GM19397 (cell line): ENCODE data around the gene SLC16A13.
"Not testable (repeated sequence)": the region's sequence is repeated elsewhere in the genome, so short reads cannot be mapped to it uniquely, and the experiment has no call there.

Experiments used
- ATAC-seq: cut with Tn5 transposase; IDR thresholded peaks from one replicate; pipeline ENCODE4 v1.9.1; 2021; ENCODE audit warnings: mild to moderate bottlenecking, moderate library complexity; ENCODE audit not compliant: unreplicated experiment

The SLC16A13 gene

DNA sequence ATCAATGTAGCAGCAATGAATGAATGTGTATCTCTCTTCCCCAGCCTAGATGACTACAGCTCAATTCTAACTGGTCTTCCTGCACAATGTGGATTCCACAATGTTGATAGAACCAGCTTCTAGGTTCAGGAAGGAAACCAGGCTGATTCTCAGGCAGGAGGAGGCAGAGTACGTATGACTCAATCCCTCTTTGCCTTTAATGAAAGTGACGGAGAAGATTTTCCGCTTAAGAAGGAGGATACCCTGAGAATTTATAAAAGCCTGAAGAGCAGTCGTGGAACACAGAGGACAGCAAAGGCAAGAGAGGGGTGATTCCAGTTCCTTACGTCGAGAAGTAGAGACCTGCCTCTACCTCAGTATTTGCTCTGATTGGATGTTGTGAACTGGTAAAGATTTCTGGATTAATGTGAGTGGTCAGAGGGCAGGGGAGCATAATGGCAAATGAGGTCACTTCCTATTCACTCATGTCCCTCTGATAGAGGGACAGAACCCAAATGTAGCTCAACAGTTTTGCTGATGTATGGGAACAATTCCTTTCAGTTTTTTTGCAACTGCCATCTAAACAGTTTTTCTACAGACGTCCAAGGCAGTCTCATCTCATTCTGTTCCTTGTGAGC, 23.1 kb downstream of the SLC16A13 start:
- ATAC-seq: no peak

DNA sequence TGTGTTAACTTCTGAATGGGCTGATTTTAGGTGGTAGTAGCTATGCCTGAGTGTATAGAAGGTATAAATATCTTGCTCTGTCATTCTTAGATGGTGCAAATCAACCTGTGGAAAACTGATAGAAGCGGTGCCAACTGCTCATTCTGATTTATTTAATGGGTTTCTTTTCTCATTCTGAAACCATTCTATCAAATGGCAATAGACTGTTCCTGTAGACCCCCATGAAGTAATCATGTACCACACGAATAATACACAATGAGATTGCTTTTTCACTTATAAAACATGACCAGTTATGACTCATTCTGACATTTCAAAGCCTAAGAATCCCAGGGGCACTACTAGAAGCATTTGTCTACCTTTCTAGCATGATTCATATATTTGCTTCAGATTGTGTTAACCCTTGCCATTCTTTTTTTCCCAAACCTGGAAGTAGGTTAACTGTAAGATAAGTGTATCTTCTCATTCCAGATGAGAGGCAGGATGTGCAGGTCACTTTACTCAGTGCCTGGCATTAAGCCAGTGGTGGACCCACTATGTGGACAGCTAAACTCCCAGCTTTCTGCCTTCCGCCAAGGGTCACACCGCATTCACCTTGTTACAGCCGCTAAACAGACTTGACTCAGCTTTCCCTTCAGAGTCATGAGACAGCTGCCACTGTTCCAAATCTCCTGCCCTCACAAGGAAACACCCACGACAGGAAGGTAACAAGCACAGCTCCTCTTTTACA, 24.5 kb downstream of the SLC16A13 start:
- ATAC-seq: no peak

DNA sequence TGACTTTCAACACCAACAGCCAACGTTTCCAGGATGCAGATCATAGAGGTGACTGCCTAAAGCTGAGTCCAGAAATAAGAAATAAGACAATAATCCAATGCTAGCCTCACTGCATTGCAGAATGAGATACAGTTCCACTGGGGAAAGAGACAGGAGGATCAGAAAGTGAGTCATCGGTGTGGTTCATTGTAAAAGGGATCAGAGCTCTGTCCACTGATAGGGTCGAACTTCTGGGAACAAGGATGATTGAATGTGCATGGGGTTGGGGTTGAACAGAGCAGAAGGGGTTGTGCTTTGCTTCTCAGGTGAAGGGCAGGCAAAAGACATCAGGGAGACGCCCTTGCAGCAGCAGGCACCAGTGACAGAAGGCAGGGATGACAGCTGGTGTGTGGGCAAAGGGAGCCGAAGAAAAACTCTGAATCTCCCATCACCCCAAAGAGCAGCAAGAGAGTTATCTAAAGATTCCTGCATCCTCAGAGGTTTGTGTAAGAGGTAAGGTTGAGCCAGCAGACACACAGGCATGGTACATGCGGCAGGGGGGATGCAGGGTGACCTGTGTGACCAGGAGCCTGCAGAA, 27.8 kb downstream of the SLC16A13 start:
- no peak for ATAC-seq

DNA sequence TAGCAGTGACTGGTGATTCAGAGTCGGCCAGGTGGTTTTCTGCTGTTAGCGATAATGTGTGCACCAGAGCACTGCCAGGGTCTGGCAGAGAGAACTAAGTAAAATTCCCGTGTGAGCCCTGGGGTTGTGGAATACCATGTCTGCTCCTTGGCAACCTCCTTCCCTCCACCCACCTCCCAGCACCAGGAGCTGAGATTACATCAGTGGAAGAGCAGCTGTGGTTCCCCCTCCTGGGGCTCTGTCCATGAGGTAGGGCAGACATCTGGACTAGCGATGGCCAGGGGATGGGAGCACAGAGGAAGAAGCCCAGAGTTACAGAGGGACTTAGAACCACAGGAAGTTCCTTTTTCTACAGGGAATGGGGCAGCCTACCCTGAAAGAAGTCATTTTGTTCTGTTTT, 28.4 kb downstream of the SLC16A13 start:
- no peak for ATAC-seq

- ATAC-seq: no peak
These were observed 31.4 kb downstream of the SLC16A13 start for GRCh38 chr17:7067198-7067597.

- ATAC-seq: no peak
These were observed 32.5 kb downstream of the SLC16A13 start for GRCh38 chr17:7068268-7068667.

GRCh38 chr17:7070712-7071111, 34.9 kb downstream of the SLC16A13 start:
- ATAC-seq: no peak

- no peak for ATAC-seq
These were observed 36.6 kb downstream of the SLC16A13 start for GRCh38 chr17:7072406-7072805.

DNA sequence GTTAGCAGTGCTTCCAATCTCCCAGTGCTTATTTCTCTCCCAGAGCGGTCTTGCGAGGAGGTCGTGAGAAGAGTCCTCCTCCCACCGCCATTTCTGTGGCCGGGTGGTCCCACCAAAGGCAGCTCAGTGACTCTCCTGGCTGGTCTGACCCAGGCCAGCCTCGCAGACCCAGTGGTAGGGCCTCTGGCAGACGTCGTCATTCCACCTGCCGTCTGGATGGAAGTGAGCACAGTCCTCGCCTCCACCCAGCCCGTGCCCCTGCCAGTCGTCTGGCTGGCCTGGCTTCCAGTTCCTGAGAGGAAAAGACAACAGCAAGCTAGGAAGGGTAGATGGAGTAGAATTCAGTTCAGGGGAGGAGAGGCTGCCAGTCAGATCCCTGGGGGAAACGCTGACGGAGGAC, 39.1 kb downstream of the SLC16A13 start:
- ATAC-seq: no peak

DNA sequence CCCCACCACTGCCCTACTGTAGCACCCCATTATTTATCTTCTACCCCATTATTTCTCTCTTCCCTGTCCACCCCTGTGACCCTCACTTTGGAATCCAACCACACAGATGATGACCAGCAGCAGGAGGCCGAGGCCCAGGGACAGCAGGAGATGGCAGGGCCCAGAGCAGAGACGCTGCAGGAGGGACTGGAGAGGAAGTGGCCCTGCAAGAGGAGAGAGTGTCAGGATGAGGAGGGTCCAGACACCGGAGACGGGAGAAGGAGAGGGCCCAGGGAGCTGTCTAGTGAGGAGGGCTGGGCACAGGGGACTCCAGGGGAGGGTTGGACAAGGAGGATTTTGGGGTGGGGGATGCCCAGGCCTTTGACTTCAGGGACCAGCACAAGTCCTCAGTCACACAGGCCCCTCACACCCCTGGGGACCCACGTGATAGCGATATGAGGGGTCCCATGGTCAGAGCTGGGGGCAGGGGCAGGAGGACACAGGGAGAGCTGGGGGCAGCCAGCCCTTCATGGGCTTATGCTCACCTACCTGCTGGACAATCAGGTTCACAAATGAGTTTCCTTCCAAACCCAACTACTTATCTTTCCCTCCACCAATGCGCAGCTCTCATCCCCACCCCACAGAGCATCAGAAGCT, 42.2 kb downstream of the SLC16A13 start:
- ATAC-seq: no peak

DNA sequence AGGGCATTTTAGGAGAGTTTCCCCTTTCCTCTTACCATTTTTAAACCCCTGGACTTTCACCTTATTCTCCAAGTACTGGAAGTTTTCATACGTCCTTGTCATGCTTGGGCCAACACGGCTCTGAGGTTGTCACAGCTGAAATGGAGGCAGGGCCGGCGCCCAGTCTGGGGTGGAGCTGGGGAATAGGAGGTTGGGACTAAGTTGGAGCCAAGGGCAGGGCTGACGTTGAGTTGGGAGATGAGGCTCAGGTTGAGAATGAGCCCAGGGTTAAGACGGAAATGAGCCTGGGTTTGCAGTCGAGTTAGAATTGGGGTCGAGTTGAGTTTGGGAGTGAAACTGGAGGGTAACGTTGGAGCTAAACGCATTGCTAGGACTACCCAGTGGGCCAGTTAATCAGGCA, 42.9 kb downstream of the SLC16A13 start:
- ATAC-seq: no peak

- ATAC-seq: no peak
These were observed 44.0 kb downstream of the SLC16A13 start, which contains the start of gene CLEC10A for GRCh38 chr17:7079581-7080455. Gene CLEC10A (minus strand): TSS chr17:7080251. CDS start chr17:7078812, 1,439 bp downstream.

DNA sequence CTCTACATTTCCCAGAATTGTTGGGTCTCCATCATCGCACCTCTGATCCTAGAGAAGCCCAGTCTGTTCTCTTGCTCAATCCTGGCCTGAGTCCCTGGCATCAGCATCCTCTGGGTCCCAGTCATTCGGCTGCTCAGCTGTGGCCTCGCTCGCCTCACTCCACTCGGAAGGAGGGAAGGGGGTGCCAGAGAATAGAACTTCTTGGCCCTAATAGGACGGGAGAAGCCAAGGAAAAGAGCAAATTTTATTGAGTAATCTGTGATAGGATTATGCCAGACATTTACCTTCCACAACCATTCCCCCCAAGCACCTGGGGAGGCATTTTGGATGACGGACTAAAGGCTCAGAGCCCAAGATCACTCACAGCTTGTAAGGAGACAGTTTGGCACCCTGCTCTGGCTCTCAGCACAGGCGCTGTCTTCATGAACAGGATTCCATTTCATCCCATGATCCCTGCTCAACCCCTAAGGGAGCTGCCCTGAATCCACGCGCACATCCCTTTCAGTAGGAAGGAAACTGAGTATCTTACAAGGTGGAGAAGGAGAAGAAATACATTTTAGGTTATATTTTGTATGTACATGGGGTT, 44.7 kb downstream of the SLC16A13 start:
- ATAC-seq: no peak

DNA sequence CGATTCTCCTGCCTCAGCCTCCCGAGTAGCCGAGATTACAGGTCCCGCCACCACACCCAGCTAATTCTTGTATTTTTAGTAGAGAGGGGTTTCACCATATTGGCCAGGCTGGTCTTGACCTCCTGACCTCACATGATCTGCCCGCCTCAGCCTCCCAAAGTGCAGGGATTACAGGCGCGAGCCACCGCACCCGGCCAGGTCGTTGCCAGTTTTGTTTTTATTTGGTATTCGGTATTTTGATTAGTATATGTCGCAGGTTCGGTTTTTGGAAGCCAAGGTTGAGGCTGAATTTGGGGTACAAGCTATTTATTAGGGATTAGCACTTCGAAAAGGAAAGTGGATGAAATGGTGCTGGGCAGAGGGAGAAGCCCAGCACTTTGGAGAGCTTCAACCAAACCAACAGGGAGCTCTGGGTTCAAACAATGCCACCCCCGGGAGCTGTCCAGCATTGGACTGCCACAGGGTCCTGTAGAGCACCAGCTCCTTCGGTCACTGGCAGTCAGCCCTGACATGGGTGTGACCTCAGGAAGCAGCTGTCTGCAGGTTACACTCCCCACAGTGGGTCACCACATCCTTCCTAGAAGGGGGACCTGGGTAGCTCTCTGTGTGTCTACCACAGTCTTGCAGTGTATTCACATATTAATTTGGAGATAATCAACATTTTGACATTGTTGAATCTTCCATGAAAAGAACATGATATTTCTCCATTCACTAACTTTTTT, 45.7 kb downstream of the SLC16A13 start:
- no peak for ATAC-seq

GRCh38 chr17:7083592-7083991, 47.8 kb downstream of the SLC16A13 start:
- no peak for ATAC-seq

GRCh38 chr17:7084088-7084487, 48.3 kb downstream of the SLC16A13 start:
- no peak for ATAC-seq

DNA sequence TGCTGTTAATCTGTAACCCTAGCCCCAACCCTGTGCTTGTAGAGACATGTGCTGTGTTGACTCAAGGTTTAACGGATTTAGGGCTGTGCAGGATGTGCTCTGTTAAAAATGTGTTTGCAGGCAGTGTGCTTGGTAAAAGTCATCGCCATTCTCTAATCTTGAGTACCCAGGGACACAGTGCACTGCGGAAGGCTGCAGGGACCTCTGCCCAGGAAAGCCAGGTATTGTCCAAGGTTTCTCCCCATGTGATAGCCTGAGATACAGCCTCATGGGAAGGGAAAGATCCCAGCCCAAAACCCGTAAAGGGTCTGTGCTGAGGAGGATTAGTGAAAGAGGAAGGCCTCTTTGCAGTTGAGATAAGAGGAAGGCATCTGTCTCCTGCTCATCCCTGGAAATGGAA, 52.6 kb downstream of the SLC16A13 start:
- ATAC-seq: not testable (repeated sequence)

DNA sequence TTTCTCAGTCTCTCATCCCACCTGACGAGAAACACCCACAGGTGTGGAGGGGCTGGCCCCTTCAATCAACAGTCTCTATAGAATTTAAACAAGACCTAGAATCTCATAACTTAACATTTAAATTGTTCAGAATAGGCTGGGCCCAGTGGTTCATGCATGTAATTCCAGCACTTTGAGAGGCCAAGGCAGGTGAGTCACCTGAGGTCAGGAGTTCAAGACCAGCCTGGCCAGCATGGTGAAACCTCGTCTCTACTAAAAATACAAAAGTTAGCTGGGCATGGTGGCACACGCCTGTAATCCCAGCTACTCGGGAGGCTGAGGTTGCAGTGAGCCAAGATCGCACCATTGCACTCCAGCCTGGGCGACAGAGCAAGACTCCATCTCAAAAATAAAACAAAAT, 53.8 kb downstream of the SLC16A13 start:
- ATAC-seq: not testable (repeated sequence)
